Measurements from ENCODE around the gene KIAA1671. TPM values are rescaled to one million over a fixed set of nuclear protein-coding genes. Genes with fewer than 3 reads are reported as not detected.
"Not testable (repeated sequence)": the region's sequence is repeated elsewhere in the genome, so short reads cannot be mapped to it uniquely, and the experiment has no call there.

The KIAA1671 gene
- total and polyA plus RNA-seq, 9 of the 15 experiments (the other 6 are each of a cell fraction or from before 2014, with no cell fraction given), result under 0.01 to 0.11 (median 0.02) TPM; not detected in 5

DNA sequence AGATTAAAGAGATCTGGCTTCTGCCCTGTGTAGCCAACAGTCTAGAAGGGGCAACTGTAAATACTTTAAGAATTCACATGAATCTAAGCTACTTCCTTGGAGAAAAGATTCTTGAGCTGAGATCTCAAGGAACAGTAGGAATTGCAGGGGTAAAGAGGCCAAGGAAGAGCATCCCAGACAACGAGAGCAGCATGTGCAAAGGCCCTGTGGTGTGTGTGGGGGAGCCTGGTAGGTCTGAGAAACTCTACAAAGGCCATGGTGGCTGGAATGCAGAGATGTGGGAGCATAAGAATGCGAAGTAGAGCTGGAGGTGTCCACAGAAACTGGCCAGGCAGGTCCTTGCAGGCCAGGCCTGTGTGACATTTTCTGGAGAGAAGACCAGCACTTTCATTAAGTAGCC, 278.2 kb downstream of the KIAA1671 start:
- H3K79me2 ChIP-seq (ENCODE audit: control insufficient read depth, insufficient read depth, low read length); H3K9me3 ChIP-seq (replicated peaks; ENCODE audit: control insufficient read depth, insufficient read depth, low read depth, low read length); BruUV-seq (replicated peaks); H3K36me3 ChIP-seq (ENCODE audit: control insufficient read depth, insufficient read depth, low read length); DNase-seq (ENCODE audit: extremely low read depth in 1 of 4, low spot score in 3 of 4); H3K4me1 ChIP-seq (replicated peaks in 1 of 2; ENCODE audit: control insufficient read depth in 2 of 2, insufficient read depth in 2 of 2, low read length in 2 of 2); H3K27me3 ChIP-seq (ENCODE audit: control insufficient read depth in 2 of 2, insufficient read depth in 2 of 2, low read length in 2 of 2); CTCF ChIA-PET (ENCODE audit: low intra/inter-chr PET ratio); ATAC-seq; H3K4me2 ChIP-seq (ENCODE audit: insufficient read depth, low read length); H4K20me1 ChIP-seq (replicated peaks; ENCODE audit: control insufficient read depth, insufficient read depth, low read length); H3K4me3 ChIP-seq; H3K27ac ChIP-seq (ENCODE audit: extremely low read depth, low read depth, low read length); H3K9ac ChIP-seq (ENCODE audit: insufficient read depth in 1 of 2, low read depth in 2 of 2, low read length in 2 of 2); H3K9me1 ChIP-seq (ENCODE audit: control insufficient read depth, insufficient read depth, low read length); H2AFZ ChIP-seq (ENCODE audit: low read depth, low read length); FAIRE-seq; POLR2A ChIA-PET: not testable (repeated sequence)
- in situ Hi-C loops (cut with MboI), result loop anchor here (10.0 kb wide), 1 partner anchor 104 kb away; no protein-coding TSS in a partner anchor
- WGBS (ENCODE audit: insufficient coverage, low coverage, missing lambda C conversion rate), result 0% methylated on average over 2 of the region's 2 CpGs
- intact Hi-C loops (cut with micrococcal nuclease), result loop anchor here (10.0 kb wide), 1 partner anchor 474 kb away; no protein-coding TSS in a partner anchor

DNA sequence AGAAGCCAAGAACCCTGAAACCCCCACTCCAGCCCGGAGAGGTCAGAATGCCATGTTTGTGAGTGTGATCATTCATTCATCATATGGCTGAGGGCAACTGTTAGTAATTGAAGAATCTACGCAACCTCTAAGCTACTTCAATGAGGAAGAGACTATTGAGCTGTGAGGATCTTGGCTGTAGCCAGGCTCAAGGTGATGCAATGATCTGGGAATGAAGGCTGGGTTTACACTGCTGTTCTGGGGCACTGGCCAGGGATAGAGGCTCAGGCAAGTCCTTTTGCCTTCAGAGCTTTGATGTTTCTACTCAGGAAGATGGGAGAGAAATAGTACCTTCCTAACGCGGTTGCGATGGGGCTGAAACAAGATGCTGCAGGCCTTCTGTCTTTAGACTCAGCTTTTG, 279.8 kb downstream of the KIAA1671 start:
- no peak for DNase-seq (ENCODE audit: extremely low read depth in 1 of 4, low spot score in 3 of 4)
- H2AFZ ChIP-seq (ENCODE audit: low read depth, low read length), result no peak overlapping the region
- no peak overlapping the region for H3K4me3 ChIP-seq
- no peaks in the 10 kb centered on the region for H4K20me1 ChIP-seq (replicated peaks; ENCODE audit: control insufficient read depth, insufficient read depth, low read length)
- POLR2A ChIA-PET, result no interaction called here
- no peaks in the 10 kb centered on the region for H3K9me3 ChIP-seq (replicated peaks; ENCODE audit: control insufficient read depth, insufficient read depth, low read depth, low read length)
- no peak for ATAC-seq
- BruUV-seq (replicated peaks), result no TSS peak
- H3K27ac ChIP-seq (ENCODE audit: extremely low read depth, low read depth, low read length), result no peak overlapping the region
- TF ChIP-seq, protein P1, sequence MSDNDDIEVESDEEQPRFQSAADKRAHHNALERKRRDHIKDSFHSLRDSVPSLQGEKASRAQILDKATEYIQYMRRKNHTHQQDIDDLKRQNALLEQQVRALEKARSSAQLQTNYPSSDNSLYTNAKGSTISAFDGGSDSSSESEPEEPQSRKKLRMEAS (CRISPR knock-in tag; IDR thresholded peaks at IDR 0.05), result no peak
- TF ChIP-seq, protein P2, sequence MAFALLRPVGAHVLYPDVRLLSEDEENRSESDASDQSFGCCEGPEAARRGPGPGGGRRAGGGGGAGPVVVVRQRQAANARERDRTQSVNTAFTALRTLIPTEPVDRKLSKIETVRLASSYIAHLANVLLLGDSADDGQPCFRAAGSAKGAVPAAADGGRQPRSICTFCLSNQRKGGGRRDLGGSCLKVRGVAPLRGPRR (CRISPR knock-in tag; IDR thresholded peaks at IDR 0.05), result no peak
- no peak for TF ChIP-seq ZNF778 (CRISPR knock-in tag; IDR thresholded peaks at IDR 0.05)
- TF ChIP-seq NR2F6 (CRISPR knock-in tag; IDR thresholded peaks at IDR 0.05), result no peak
- TF ChIP-seq, protein P3, sequence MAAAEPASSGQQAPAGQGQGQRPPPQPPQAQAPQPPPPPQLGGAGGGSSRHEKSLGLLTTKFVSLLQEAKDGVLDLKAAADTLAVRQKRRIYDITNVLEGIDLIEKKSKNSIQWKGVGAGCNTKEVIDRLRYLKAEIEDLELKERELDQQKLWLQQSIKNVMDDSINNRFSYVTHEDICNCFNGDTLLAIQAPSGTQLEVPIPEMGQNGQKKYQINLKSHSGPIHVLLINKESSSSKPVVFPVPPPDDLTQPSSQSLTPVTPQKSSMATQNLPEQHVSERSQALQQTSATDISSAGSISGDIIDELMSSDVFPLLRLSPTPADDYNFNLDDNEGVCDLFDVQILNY (CRISPR knock-in tag; IDR thresholded peaks at IDR 0.05), result no peak
- peaks cover 0 to 5% of the 10 kb centered on the region in 2 experiments; a peak in 1 of 5 replicates for H3K4me1 ChIP-seq (replicated peaks in 1 of 2; ENCODE audit: control insufficient read depth in 2 of 2, insufficient read depth in 2 of 2, low read length in 2 of 2)
- no peaks in the 10 kb centered on the region for H3K27me3 ChIP-seq (ENCODE audit: control insufficient read depth in 2 of 2, insufficient read depth in 2 of 2, low read length in 2 of 2)
- CTCF ChIA-PET (ENCODE audit: low intra/inter-chr PET ratio), result no interaction called here
- no peaks in the 10 kb centered on the region for H3K79me2 ChIP-seq (ENCODE audit: control insufficient read depth, insufficient read depth, low read length)
- no peaks in the 10 kb centered on the region for H3K9me1 ChIP-seq (ENCODE audit: control insufficient read depth, insufficient read depth, low read length)
- intact Hi-C loops (cut with micrococcal nuclease), result loop anchor here (10.0 kb wide), 1 partner anchor 472 kb away; no protein-coding TSS in a partner anchor
- 1% methylated on average over 5 of the region's 5 CpGs for WGBS (ENCODE audit: insufficient coverage, low coverage, missing lambda C conversion rate)
- H3K36me3 ChIP-seq (ENCODE audit: control insufficient read depth, insufficient read depth, low read length), result no peaks in the 10 kb centered on the region
- in situ Hi-C loops (cut with MboI), result loop anchor here (10.0 kb wide), 1 partner anchor 102 kb away; no protein-coding TSS in a partner anchor
- H3K9ac ChIP-seq (ENCODE audit: insufficient read depth in 1 of 2, low read depth in 2 of 2, low read length in 2 of 2), result no peak overlapping the region
- H3K4me2 ChIP-seq (ENCODE audit: insufficient read depth, low read length), result no peak overlapping the region
- FAIRE-seq, result no peak
